Spinal cord (tissue), 4 donors: ENCODE measurements around the gene IQSEC1. TPM values are rescaled to one million over a fixed set of nuclear protein-coding genes. Genes with fewer than 3 reads are reported as not detected.

Experiments
- polyA plus RNA-seq, 2 donors: library from polyadenylated mRNA; unstranded; fragments of 120-200 nt; gene quantifications; one replicate each; pipeline ENCODE4 v1.2.1, GENCODE V29; 2013; ENCODE audit not compliant: insufficient read length in 2 of 2
- small RNA-seq: library from RNA; depleted of rRNA; stranded (forward); fragments of <200 nt; gene quantifications from one replicate; pipeline ENCODE3, GENCODE V24; 2014; ENCODE audit warnings: low replicate concordance
- total RNA-seq, 2 donors: library from RNA; depleted of rRNA in 1 of 2; stranded (reverse); fragments of 120-200 nt in 1 of 2; fragments of >200 nt in 1 of 2; gene quantifications; one replicate each; pipeline versions ENCODE4 v1.2.3 to v1.2.4, GENCODE V29; 2013 to 2014

The IQSEC1 gene
- total and polyA plus RNA-seq, 4 donors, result 40.2 to 87.1 (median 63.6) TPM

Small RNA genes within 50 kb of the gene (small RNA-seq; reads per million reads assigned to genes)
- not detected for gene AC034198.1
- not detected for gene AC069271.1

Other genes starting within 250 kb of the IQSEC1 start
- 1,000 to 10,000 TPM; 1,237 to 2,331 TPM for gene RPL32, start 231.9 kb downstream of the IQSEC1 start, total RNA-seq
- 1,000 to 10,000 TPM; 1,615 to 1,654 TPM for gene RPL32, start 231.9 kb downstream of the IQSEC1 start, polyA plus RNA-seq